Suprapubic skin (tissue), 4 donors: Measurements from ENCODE around the gene PAPOLG. TPM values are rescaled to one million over a fixed set of nuclear protein-coding genes. Genes with fewer than 3 reads are reported as not detected.
A peak's percentile ranks its signal among the peaks of the same experiment; 100 is the strongest.

Source experiments
- DNase-seq, 2 donors: peaks; one replicate each; pipeline ENCODE4 v3.0.0-alpha.2; 2019; ENCODE audit warnings: low spot score in 2 of 2
- H3K27ac ChIP-seq: fragments of 200-600 bp; sonication (generic); one replicate; pipeline ENCODE4 v1.5.1; 2019
- H3K27me3 ChIP-seq: fragments of 200-600 bp; sonication (generic); one replicate; pipeline ENCODE4 v1.5.1; 2019
- H3K36me3 ChIP-seq: fragments of 200-600 bp; sonication (generic); one replicate; pipeline ENCODE4 v1.5.1; 2019
- H3K4me1 ChIP-seq: fragments of 200-600 bp; sonication (generic); one replicate; pipeline ENCODE4 v1.5.1; 2019
- H3K4me3 ChIP-seq: fragments of 200-600 bp; sonication (generic); one replicate; pipeline ENCODE4 v1.5.1; 2019; ENCODE audit warnings: mild to moderate bottlenecking
- H3K9me3 ChIP-seq: fragments of 200-600 bp; sonication (generic); one replicate; pipeline ENCODE4 v1.5.1; 2019
- EP300 ChIP-seq: sonication (generic); formaldehyde crosslinking; IDR thresholded peaks from one replicate; pipeline ENCODE4 v1.6.1; 2017; ENCODE audit warnings: antibody characterized with exemption
- POLR2A ChIP-seq, 2 donors: fragments of 450-650 bp; IDR thresholded peaks; one replicate each; pipeline ENCODE4 v1.6.1; 2017; ENCODE audit warnings: antibody characterized with exemption in 2 of 2, mild to moderate bottlenecking in 2 of 2, moderate library complexity in 2 of 2
- POLR2AphosphoS5 ChIP-seq, 3 donors: sonication (generic); formaldehyde crosslinking; IDR thresholded peaks; one replicate each; pipeline ENCODE4 v1.6.1; 2017; ENCODE audit warnings: antibody characterized with exemption in 3 of 3
- WGBS: methylation state at CpG from one replicate; pipeline ENCODE4 v1.1.5; 2018; 5-methylcytosine and 5-hydroxymethylcytosine counted together
- total RNA-seq, 4 donors: library from RNA; depleted of rRNA; stranded (reverse); fragments of >200 nt; gene quantifications; one replicate each; pipeline ENCODE4 v1.1.0, GENCODE V29; 2016
- TF ChIP-seq, protein P1 (sequence below), 2 donors: fragments of 200-600 bp in 1 of 2; fragments of 450-650 bp in 1 of 2; sonication (generic) in 1 of 2; IDR thresholded peaks; one replicate each; pipeline ENCODE4 v1.5.1; 2016 to 2019; ENCODE audit warnings: antibody characterized with exemption in 2 of 2, mild to moderate bottlenecking in 1 of 2, moderate library complexity in 1 of 2

The PAPOLG gene
- total RNA-seq, result 10 to 100 TPM; 15.4 to 23.0 (median 19.5) TPM

GRCh38 chr2:60756097-60757087 lies at the start of gene PAPOLG:
TSS of gene PAPOLG (plus strand) at chr2:60756268. CDS start at chr2:60756479, 211 bp downstream.
- peak; percentile 96 to 97 for DNase-seq
- H3K9me3 ChIP-seq, result no peaks in the 10 kb centered on the region
- H3K36me3 ChIP-seq, result peaks cover 12% of the 10 kb centered on the region
- H3K4me3 ChIP-seq, result peak within 1 kb of the TSS; percentile 88
- peaks cover 18% of the 10 kb centered on the region for H3K4me1 ChIP-seq
- TF ChIP-seq POLR2AphosphoS5 (IDR thresholded peaks at IDR 0.05), result peak in 2 of 3 donors; percentile 63 to 71
- peak; percentile 47 to 65 for TF ChIP-seq POLR2A (IDR thresholded peaks at IDR 0.05)
- no peak for TF ChIP-seq EP300
- TF ChIP-seq, protein P1, sequence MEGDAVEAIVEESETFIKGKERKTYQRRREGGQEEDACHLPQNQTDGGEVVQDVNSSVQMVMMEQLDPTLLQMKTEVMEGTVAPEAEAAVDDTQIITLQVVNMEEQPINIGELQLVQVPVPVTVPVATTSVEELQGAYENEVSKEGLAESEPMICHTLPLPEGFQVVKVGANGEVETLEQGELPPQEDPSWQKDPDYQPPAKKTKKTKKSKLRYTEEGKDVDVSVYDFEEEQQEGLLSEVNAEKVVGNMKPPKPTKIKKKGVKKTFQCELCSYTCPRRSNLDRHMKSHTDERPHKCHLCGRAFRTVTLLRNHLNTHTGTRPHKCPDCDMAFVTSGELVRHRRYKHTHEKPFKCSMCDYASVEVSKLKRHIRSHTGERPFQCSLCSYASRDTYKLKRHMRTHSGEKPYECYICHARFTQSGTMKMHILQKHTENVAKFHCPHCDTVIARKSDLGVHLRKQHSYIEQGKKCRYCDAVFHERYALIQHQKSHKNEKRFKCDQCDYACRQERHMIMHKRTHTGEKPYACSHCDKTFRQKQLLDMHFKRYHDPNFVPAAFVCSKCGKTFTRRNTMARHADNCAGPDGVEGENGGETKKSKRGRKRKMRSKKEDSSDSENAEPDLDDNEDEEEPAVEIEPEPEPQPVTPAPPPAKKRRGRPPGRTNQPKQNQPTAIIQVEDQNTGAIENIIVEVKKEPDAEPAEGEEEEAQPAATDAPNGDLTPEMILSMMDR (IDR thresholded peaks at IDR 0.05), result no peak
- peak within 1 kb of the TSS; percentile 92 for H3K27ac ChIP-seq
- under 1% methylated on average over 57 of the region's 58 CpGs for WGBS
- no peaks in the 10 kb centered on the region for H3K27me3 ChIP-seq

- Histone ChIP-seq H3K36me3 (no peaks in the 10 kb centered on the region), H3K4me1 (no peaks in the 10 kb centered on the region), H3K4me3 (no peak overlapping the region), H3K9me3 (no peaks in the 10 kb centered on the region), H3K27me3 (no peaks in the 10 kb centered on the region), H3K27ac (no peak overlapping the region)
- DNase-seq, result no peak
- TF ChIP-seq, protein P1 (IDR thresholded peaks at IDR 0.05), result peak; percentile 27 to 56
- no peak for TF ChIP-seq POLR2AphosphoS5 (IDR thresholded peaks at IDR 0.05)
- TF ChIP-seq POLR2A (IDR thresholded peaks at IDR 0.05), result no peak
- WGBS, result 56% methylated on average over 11 of the region's 11 CpGs
Observed at GRCh38 chr2:60707750-60708371, 48.2 kb upstream of the PAPOLG start.

DNA sequence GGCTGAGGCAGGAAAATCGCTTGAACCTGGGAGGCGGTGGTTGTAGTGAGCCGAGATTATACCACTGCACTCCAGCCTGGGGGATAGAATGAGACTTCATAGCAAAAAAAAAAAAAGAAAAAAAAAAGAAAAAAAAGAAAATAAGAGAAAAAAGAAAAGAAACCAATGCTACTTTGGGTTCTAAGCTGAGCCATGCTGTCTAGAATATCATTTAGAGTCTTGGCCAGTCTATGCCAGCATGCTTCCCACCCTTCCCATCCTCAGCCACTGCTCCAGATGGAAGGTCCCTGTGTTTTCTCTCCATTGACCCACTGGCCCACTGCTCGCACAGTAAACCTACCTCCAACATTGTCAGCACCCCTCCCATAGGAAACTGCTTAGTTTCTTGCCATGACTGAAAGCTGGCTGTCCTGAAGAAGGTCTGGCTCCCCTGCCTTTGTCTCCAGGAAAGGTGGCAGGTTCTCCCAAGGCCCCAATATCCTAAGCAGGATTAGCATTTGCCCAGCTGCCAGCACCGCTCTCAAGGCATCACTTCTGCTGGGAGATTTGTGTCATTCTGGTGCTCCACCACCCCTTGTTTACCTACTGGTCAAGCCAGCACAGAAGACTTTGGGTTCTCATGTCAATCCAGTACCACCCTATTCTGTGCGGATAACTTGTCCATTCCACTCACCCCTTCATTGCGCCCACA lies 47.3 kb upstream of the PAPOLG start:
- TF ChIP-seq, protein P1 (IDR thresholded peaks at IDR 0.05), result no peak
- TF ChIP-seq EP300, result no peak
- TF ChIP-seq POLR2A (IDR thresholded peaks at IDR 0.05), result no peak
- no peak for TF ChIP-seq POLR2AphosphoS5 (IDR thresholded peaks at IDR 0.05)
- H3K4me3 ChIP-seq, result no peak overlapping the region
- H3K36me3 ChIP-seq, result no peaks in the 10 kb centered on the region
- 96% methylated on average over 7 of the region's 7 CpGs for WGBS
- no peak overlapping the region for H3K27ac ChIP-seq
- DNase-seq, result no peak
- H3K9me3 ChIP-seq, result no peaks in the 10 kb centered on the region
- no peaks in the 10 kb centered on the region for H3K27me3 ChIP-seq
- H3K4me1 ChIP-seq, result no peaks in the 10 kb centered on the region

DNA sequence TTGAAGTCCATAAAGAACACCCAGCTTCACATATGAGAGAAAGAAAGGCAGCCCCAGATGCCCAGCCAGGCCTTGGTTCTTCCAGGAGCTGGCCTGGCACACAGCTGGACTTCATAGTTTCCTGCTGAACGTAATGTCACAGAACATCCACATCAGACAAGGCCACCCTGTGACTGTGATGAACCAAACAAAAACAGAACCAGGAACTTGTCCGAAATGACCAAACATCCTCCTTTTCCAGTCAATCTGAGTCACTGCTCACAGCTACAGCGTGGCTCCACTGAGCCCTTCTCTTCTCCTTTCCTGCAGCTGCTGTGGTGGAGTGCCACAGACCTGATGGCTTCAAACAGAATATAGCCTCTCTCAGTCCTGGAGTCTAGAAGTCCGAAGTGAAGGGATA lies 45.4 kb upstream of the PAPOLG start:
- Histone ChIP-seq H3K4me3 (no peak overlapping the region), H3K36me3 (no peaks in the 10 kb centered on the region), H3K27ac (peak overlapping the region; percentile 41), H3K27me3 (no peaks in the 10 kb centered on the region), H3K9me3 (no peaks in the 10 kb centered on the region), H3K4me1 (no peaks in the 10 kb centered on the region)
- TF ChIP-seq EP300, result no peak
- no peak for TF ChIP-seq POLR2A (IDR thresholded peaks at IDR 0.05)
- TF ChIP-seq POLR2AphosphoS5 (IDR thresholded peaks at IDR 0.05), result no peak
- TF ChIP-seq, protein P1 (IDR thresholded peaks at IDR 0.05), result no peak
- 56% methylated on average over 4 of the region's 4 CpGs for WGBS
- DNase-seq, result no peak
